Mammary epithelial cell (primary cell): ENCODE results near the gene ARPIN.

Experiments used
- EZH2 ChIP-seq: IDR thresholded peaks from 2 replicates; pipeline ENCODE4 v1.6.1; 2012; ENCODE audit warnings: low read length, inconsistent platforms, borderline replicate concordance
- TF ChIP-seq, protein P1 (sequence below), 2 donors: IDR thresholded peaks in 1 of 2; conservative IDR thresholded peaks in 1 of 2; 2 replicates each; pipeline ENCODE4 v1.5.1; 2011 to 2012; ENCODE audit warnings: inconsistent platforms in 2 of 2, low read length in 2 of 2, mild to moderate bottlenecking in 2 of 2, control low read depth in 1 of 2, low read depth in 1 of 2; ENCODE audit not compliant: insufficient read depth in 1 of 2; ENCODE audit errors: extremely low read depth in 1 of 2

DNA sequence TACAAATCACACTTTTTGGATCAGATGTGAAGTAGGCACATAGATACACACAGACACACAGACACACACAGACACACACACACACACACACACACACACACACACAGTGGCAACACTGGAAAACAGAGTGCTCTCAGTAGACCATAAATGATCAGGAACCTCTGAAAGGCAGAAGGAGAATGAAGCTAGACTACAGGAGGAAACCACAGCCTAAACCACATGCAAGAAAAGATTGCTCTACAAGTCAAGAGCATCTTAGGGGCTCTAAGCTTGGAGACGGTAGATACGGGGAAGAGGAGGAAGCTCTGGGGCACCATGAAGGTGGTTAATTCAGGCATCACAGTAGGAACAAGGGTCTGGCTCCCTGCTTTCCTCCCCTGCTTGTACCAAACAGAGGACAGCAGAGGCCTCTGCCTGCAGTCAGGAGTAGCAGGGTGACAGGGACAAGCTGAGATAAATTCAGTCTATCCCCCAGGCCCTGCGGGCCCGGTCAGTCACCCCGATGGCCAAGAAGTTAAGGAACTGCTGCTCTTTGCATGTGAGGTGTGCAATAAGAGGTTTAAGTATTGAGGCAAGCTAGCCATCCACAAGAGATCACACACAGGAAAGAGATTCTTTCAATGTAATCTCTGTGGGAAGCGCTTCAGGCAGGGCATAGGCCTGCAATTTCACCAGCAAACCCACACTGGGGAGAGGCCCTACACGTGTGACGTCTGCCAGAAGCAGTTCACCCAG lies 23.5 kb upstream of the ARPIN start:
- TF ChIP-seq, protein P1, sequence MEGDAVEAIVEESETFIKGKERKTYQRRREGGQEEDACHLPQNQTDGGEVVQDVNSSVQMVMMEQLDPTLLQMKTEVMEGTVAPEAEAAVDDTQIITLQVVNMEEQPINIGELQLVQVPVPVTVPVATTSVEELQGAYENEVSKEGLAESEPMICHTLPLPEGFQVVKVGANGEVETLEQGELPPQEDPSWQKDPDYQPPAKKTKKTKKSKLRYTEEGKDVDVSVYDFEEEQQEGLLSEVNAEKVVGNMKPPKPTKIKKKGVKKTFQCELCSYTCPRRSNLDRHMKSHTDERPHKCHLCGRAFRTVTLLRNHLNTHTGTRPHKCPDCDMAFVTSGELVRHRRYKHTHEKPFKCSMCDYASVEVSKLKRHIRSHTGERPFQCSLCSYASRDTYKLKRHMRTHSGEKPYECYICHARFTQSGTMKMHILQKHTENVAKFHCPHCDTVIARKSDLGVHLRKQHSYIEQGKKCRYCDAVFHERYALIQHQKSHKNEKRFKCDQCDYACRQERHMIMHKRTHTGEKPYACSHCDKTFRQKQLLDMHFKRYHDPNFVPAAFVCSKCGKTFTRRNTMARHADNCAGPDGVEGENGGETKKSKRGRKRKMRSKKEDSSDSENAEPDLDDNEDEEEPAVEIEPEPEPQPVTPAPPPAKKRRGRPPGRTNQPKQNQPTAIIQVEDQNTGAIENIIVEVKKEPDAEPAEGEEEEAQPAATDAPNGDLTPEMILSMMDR (conservative IDR thresholded peaks at IDR 0.05 in 1 of 2, IDR thresholded peaks at IDR 0.05 in 1 of 2; ENCODE audit: extremely low read depth in 1 of 2, insufficient read depth in 1 of 2, low read depth in 1 of 2, low read length in 2 of 2), result no peak
- TF ChIP-seq EZH2, result no peak
